ENCODE results near the gene CASQ2.

DNA sequence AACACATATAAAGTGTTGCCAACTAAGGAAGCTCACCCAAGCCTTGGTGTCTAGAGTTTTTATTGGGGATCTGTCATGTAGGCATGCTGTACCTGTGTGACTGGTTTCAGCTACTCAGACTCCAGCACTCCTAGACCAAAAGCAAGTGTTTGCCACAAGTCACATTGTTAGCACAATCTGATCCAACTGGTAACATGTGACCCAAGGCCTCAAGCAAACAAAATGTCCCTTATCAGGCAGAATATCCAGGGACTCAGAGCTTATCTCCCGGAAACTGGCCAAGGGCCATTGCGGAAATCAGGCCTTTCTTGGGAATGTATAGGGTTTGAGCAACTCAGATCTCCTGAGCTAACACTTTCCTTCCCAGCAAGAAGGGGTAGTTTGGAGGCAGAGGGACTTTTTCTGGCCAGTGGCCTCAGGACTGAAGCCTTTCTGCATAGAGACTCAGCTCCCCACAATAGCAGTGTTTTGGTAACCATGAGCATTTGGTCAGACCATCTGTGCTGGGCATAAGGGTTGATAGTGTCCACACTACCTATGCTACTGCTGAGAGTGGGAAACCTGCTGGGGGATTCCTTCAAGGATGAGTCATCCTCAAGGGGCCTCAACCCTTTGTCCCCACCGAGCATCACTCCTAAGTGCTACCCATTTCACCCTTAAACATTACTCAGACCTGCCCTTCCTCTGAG, 42.8 kb upstream of the CASQ2 start:
- TF ChIP-seq TAF1 (IDR thresholded peaks at IDR 0.05; ENCODE audit: low read depth) (no peak), CTCF (IDR thresholded peaks at IDR 0.05; ENCODE audit: poor library complexity, severe bottlenecking) (no peak), EP300 (conservative IDR thresholded peaks at IDR 0.05; ENCODE audit: poor library complexity, severe bottlenecking) (no peak), POLR2AphosphoS5 (IDR thresholded peaks at IDR 0.05) (no peak)

Data from neural cell (in vitro differentiated cells).